Stimulated activated naive CD4-positive, alpha-beta T cell (primary cell): Measurements from ENCODE around the gene B3GALNT1.
A peak's percentile ranks its signal among the peaks of the same experiment; 100 is the strongest.

Experiments
- DNase-seq, 6 experiments: peaks; one replicate each; lab custom pipeline; 2025; lab: John Stamatoyannopoulos, UW

The B3GALNT1 gene

DNA sequence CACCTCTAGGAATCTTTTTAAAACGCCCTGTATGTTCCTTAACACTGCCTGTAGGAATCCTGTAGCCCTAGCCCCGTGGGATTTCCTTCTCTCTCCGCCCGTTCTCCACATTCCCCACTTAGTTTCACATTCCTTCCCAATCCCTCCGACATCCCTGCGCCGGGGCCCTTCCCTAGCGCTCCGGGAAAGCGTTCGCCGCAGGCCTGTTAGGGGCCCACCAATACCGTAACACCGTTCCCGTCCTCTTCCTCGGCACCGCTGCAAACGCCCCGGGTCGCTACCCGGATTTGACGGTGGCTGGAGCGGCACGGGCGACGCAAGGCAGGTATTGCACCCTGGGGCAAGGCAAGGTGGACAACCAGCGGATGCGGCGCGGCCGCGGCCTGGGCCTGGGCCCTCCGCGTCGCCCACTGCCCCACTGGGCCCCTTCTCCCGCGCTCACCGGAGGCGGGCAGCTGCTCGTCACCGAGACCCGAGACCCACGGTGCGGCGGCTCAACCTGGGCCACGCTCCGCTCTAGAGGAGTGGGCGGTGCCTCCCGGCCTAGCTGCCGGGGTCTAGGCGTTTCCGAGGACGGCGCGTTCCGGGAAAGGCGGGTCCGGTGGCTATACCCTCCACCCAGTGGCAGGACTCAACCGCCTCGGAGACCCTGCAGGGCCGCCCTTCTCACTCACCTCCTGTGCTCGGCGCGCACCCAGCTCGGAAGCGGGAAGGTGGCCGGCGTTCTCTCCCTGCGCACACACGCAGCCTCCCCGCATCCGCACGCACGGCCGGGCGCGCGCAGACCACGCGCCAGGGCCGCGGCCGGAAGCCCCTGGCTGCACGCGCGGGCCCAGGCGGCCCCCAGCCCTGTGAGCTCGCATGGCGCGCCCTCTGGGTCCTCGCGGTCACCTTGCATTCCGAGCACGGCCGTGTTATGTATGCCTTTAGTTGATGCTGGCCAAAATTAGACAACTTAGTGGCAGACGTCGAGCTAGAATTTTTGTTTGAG lies at the start of gene B3GALNT1:
Gene B3GALNT1, minus strand, starts transcription at position 789 of the 991 bp plus-strand sequence. CDS start 18,595 bp downstream, outside the sequence.
- peak in 2 of 6 experiments; percentile 9 to 41 for DNase-seq

DNA sequence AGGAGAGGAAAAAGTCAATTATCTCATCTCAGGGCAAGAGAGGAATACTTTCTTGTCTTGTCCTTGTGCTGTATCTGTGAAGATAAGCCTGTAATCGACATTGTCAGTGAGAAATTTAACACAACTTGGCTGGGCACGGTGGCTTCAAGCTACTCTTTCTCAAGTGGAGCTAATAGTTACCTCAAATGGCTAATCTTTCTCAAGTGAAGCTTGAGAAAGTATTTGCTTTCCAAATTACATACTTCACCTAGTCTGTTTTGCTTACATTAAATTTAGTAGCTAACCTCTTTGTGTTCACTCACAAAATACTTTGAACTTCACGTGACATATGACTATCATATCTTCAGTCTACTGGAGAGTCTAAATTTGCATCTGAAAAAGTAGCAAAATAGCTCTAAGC lies 48.3 kb upstream of the B3GALNT1 start:
- DNase-seq, result no peak

- no peak for DNase-seq
These were observed 44.9 kb upstream of the B3GALNT1 start for GRCh38 chr3:161150001-161150525.

DNA sequence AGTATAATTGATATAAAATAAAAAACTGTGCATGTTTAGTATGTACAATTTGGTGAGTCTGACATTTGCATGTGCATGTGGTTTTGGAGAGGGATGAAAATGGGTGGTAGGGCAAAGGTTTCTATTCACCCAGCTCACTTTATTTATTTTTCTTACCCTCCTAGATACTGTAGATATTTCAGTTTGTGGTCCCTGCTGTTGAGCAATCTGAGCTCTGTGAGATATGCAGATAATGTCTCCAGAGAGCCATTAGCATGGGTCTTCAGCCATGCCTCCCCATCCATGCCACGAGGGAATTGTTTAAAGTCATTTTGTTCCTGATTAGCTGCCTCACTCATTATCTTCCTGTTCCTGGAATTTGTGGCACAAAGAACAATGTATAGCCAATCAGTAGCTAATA lies 44.4 kb upstream of the B3GALNT1 start:
- DNase-seq, result no peak

- DNase-seq, result no peak
These were observed 43.8 kb upstream of the B3GALNT1 start for GRCh38 chr3:161148832-161149475.

- no peak for DNase-seq
These were observed 37.3 kb upstream of the B3GALNT1 start for GRCh38 chr3:161142486-161142885.

DNA sequence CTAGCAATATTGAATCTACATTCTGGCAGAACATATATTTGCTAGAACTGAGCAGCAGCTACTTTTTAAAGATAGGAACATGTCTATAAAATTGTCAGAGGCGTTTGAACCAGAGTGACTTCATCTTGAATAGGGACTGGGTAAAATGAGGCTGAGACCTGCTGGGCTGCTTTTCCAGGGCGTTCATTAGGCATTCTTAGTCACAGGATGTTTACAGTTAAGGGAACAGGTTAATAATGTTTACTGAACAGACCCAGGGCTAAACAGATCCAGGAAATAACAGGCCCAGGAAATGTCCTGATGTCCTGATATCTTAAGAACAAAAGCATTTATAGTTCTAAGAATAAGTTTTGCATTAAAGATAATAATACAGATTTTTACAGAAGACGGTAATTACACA lies 34.5 kb upstream of the B3GALNT1 start:
- no peak for DNase-seq

DNA sequence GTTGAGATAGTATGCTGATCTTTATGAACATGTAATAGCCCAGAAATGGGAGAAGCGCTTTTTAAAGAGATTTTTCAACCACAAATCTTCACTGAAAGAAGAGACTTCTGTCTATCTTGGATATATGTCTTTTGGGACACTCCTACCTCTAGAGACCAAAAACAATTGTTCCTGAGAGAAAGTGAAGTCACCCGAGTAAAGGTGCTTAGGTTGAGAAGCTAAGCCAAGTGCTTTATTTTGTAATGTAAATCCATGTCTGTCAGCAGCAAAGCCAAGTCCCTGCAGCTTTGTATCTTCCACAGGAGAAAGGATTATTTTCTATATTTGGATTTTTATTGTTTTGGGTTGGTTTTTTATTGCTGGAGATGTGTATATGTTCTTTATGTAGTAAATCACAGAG lies 32.1 kb upstream of the B3GALNT1 start:
- no peak for DNase-seq

GRCh38 chr3:161132391-161132790 lies 27.2 kb upstream of the B3GALNT1 start:
- no peak for DNase-seq

DNA sequence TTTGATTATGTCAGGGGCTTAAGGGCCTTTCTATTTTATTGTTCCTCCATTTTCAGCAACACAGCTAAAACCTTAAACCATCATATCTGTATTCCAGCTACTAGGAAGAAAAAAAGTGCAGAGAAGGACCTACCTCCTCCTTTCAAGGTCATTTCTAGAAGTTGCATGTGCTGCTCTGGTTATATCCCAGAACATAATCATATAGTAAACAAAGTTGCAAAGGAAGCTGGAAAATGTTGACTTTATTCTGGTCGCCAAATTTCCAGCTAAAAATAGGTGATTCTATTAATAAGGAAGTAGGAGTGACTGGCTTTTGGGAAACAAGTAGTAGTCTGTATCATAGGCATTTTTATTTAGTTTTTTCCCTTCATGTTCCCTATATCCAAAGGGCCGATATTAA lies 21.3 kb upstream of the B3GALNT1 start:
- no peak for DNase-seq

DNA sequence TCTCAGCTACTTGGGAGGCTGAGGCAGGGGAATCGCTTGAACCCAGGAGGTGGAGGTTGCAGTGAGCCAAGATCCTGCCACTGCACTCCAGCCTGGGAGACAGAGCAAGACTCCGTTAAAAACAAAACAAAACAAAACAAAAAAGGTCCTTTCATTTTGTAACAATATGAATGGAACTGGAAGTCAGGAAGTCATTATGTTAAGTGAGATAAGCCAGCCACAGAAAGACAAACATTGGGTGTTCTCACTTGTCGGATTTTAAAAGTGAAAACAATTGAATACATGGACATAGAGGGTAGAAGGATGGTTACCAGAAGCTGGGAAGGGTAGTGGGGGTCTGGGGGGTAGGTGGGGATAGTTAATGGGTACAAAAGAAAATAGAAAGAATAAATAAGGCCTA lies 12.5 kb upstream of the B3GALNT1 start:
- no peak for DNase-seq

DNA sequence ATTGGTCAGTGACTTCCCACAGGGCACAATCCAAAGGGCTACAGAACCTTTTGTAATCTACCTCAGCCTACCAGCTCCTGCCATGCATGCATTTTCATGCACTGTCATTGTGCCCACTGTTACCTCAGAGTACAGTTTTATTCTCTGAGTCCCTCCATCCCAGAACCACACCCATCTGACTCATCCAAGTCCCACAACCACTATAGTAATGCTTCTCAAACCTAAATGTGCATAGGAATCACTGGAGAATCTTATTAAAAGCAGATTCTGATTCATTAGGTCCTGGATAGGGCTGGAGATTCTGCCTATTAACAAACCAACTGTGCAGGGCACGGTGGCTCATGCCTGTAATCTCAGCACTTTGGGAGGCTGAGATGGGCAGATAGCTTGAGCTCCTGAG lies 3.7 kb upstream of the B3GALNT1 start:
- no peak for DNase-seq

- DNase-seq, result no peak
These were observed 2.2 kb upstream of the B3GALNT1 start for GRCh38 chr3:161107311-161107710.

DNA sequence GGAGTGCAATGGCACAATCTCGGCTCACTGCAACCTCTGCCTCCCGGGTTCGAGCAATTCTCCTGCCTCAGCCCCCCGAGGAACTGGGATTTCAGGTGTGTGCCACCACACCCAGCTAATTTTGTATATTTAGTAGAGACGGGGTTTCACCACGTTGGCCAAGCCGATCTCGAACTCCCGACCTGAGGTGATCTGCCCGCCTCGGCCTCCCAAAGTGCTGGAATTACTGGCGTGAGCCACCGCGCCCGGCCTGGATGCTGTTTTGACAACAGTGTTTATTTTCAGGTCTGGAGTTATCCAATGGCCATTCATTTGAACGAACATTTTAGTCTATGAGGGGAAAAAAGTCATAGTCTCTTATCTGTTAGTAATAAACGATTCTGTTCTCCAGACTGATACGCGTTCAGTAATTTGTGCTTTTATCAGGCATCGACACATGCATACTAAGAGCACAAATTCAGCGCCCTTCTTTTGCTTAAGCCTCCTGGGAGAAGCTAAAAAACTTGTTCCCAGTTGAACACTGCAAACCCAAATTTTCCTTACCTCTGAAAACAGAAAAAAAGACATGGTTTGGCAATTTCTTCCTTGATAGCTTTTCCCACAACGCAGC lies 1.3 kb downstream of the B3GALNT1 start:
- DNase-seq, result no peak

- no peak for DNase-seq
These were observed 3.5 kb downstream of the B3GALNT1 start for GRCh38 chr3:161101609-161102008.

- no peak for DNase-seq
These were observed 4.2 kb downstream of the B3GALNT1 start for GRCh38 chr3:161100994-161101393.

- DNase-seq, result peak in 3 of 6 experiments; percentile 1 to 14 (median 8)
These were observed 8.3 kb downstream of the B3GALNT1 start for GRCh38 chr3:161096771-161097367.

GRCh38 chr3:161093895-161094294 lies 11.3 kb downstream of the B3GALNT1 start:
- no peak for DNase-seq

- no peak for DNase-seq
These were observed 20.9 kb downstream of the B3GALNT1 start for GRCh38 chr3:161084277-161084676.

DNA sequence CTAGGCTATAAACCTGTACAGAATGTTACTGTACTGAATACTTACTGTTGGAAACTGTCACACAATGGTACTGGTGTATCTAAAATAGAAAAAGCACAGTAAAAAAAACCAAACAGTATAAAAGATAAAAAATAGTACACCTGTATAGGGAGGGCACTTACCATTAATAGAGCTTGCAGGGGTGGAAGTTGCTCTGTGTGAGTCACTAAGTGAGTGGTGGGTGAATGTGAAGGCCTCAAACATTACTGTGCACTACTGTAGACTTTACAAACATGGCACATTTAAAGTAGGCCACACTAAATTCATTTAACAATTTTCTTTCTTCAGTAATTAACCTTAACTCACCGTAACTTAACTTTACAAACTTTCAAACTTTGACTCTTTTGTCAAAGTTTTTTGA lies 22.0 kb downstream of the B3GALNT1 start:
- no peak for DNase-seq

DNA sequence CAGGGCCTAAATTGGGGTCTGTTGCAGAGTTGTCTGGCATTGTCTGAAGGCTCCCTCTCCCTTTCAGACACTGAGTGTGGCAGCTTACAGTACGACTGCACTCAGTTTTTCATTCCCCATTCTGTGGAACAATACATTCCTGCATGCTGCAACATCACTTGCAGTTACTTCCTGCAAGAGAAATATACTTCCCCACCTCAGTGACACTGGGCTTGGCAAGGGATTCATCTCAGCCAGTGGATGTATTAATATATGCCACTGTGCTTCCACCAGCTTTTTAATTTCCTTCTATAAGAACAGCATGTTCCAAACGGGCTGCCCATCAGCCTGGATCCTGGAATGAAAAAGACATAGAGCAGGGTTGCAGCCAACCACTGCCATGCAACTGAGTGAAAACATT lies 23.1 kb downstream of the B3GALNT1 start:
- DNase-seq, result no peak

GRCh38 chr3:161081633-161082032 lies 23.5 kb downstream of the B3GALNT1 start:
- DNase-seq, result no peak
